NCI-H2171 treated with DMSO at 0.1 percent for 48 hours (cell line): Measurements from ENCODE around the gene CERK.
"Not testable (repeated sequence)": the region's sequence is repeated elsewhere in the genome, so short reads cannot be mapped to it uniquely, and the experiment has no call there.

Experiments used
- DNase-seq: peaks from one replicate; lab custom pipeline; 2025; lab: John Stamatoyannopoulos, UW

Gene CERK

DNA sequence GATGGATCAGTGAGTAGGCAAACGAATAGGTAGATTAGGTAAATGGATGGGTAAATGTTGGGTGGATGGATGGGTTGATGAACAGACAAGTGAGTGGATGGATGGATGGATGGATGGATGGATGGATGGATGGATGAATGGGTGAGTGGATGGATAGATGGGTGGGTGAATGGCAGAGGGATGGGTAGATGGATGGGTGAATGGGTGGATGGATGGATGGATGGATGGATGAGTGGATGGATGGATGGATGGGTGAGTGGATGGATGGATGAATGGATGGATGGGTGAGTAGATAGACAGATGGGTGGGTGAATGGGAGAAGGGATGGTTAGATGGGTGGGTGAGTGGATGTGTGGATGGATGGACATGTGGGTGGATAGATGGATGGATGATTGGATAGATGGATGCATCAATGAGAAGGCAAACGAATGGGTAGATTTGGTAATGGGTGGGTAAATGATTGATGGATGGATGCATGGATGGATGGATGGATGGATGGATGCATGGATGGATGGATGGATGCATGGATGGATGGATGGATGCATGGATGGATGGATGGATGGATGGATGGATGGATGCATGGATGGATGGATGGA, 89.7 kb downstream of the CERK start:
- not testable (repeated sequence) for DNase-seq

DNA sequence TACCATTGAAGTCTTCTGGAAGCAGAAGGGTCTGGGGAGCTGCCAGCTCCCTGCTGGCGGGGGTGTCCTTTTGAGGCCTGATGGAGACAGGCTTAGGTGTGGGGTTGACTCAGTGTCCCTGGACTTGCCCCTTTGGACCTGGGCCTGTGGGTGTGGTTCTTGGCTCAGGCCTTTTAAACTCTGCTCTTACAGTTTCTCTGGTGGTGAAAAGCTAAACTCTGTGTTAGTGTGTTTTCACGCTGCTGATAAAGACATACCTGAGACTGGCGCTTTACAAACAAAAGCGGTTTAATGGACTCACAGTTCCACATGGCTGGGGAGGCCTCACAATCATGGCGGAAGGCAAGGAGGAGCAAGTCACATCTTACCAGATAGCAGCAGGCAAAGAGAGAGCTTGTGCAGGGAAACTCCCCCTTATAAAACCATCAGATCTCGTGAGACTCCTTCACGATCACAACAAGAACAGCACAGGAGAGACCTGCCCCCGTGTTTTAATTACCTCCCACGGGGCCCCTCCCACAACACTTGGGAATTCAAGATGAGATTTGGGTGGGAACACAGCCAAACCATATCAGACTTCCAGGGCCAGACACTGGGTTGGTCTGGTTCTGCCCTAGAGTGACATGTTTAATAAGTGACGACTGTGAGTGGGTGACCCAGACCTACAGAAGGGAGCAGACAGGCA, 91.4 kb downstream of the CERK start:
- DNase-seq = peak; percentile 45

DNA sequence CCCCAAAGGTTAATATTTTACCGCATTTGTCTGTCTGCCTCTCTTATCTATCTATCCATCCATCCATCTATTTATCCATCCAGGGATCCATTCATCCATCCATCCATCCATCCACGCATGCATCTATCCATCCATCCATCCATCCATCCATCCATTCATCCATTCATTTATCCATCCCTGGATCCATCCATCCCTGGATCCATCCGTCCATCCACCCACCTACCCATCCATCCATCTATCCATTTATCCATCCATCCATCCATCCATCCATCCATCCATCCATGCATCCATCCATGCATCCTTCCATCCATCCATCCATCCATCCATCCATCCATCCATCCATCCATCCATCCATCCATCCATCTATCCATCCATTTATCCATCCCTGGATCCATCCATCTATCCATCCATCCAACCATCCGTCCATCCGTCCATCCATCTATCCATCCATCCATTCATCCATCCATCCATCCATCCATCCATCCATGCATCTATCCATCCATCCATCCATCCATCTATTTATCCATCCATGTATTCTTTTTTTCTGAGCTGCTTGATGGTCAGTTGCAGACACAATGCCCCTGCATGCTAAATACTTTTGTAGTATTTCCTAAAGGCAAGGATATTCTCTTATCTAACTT, 95.1 kb downstream of the CERK start:
- DNase-seq = not testable (repeated sequence)

DNA sequence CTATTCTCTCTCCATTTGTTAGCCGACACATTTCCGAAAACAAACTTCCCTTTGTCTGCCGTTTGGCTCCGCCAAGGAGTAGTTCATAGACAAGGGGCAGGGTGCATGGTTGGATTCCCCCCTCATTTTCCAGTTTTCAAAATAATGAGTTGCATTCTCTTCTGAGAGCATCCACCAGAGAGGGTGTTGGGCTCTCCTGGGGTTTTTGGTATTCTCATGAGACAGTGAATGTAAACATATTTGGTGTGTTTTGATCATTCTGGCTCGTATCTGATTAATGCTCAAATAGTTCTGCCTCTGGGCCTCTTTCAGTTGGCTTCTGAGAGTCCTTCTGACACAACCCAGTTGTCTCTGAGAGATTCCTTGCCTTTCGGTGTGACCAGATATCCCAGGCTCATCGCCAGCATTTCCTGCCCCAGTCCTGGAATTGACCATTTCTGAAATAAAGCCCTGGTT, 96.2 kb downstream of the CERK start:
- no peak for DNase-seq

DNA sequence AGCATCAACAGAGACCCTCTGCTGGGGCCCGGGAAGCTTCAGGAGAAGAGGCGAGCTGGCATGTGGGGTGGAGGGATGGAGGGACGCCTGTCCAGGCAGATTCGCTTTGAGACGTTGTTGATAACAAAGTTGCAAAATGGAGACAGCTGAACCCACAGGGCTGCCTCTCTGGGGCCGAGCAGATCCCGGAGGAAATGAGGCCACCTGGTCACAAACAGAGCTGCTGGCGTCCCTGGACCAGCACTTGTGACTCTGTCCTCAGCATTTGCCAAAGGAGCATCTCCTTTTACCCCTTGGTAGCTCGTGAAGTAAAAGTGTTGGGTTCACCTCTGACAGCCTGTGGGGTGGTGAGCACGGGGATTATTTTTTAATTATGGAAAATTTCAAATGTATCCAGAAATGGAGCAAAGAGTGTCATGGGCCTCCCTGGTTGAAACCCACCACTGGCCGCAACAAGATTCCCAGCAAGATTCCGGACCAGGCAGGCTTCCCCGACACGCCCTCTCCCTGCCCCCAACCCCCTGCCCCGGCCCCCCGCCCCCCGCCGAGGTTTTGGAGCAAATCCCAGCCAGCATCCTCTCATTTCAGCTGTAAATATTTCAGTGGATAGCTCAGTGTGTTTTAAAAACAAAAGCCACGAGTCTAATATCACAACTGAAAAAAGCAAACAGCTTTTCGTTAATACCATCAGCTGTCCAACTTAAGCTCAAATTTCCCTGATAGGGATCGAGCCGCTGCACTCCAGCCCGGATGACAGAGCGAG, 97.6 kb downstream of the CERK start:
- DNase-seq = no peak

DNA sequence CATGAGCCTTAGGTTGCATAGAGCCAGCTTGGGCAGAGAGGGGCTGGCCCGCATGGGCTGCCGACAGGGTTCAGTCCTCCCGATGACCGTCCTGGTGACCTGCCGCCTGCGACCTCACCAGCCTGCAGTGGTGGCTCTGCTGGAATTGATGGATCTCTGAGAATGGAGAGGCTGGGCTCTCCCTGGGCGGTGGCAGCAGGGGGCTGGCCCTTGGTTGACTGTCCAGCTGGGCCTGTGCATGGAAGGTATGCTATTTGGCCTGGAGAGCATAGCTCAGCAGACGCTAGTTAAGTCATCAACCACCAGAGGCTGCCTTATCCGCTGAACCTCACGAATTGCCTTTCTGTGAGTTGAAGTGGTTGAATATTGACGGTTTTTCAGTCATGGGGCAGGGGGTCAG, 98.2 kb downstream of the CERK start:
- DNase-seq = no peak

DNA sequence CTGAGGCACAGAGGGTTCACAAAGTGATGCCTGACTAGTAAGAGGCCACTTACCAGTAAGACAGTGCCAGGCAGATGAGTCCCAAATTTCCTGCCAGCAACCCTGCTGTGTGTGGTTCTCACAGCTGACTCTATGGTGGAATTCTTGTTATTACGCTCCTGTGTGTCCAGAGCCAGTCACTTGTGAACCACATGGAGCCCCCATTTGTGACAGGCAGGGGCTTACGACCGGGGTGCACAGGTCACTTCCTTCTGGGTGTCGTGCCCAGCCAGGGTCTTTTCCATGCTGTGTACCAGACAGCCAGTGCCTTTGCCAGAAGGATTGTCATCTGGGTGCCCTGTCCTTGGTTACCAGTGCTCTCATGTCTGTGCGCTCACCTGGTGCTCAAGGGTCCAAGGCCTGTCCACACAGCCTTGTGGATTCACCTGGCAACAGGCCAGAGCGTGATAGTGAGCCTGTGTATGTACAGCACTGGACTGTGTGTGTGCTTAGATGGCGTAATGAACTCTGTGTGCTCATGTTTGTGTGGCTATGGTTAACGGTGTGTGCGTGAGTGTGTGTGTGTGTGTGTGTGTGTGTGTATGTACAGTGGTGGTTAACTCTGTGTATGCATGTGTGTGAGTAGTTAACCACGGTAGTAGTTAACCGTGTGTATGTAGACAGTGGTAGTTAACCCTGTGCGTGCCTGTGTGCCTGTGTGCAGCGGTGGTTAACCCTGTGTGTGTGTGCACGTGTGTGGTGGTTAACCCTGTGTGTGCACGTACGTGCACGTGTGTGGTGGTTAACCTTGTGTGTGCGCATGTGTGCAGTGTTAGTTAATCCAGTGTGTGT, 99.2 kb downstream of the CERK start:
- DNase-seq = no peak

DNA sequence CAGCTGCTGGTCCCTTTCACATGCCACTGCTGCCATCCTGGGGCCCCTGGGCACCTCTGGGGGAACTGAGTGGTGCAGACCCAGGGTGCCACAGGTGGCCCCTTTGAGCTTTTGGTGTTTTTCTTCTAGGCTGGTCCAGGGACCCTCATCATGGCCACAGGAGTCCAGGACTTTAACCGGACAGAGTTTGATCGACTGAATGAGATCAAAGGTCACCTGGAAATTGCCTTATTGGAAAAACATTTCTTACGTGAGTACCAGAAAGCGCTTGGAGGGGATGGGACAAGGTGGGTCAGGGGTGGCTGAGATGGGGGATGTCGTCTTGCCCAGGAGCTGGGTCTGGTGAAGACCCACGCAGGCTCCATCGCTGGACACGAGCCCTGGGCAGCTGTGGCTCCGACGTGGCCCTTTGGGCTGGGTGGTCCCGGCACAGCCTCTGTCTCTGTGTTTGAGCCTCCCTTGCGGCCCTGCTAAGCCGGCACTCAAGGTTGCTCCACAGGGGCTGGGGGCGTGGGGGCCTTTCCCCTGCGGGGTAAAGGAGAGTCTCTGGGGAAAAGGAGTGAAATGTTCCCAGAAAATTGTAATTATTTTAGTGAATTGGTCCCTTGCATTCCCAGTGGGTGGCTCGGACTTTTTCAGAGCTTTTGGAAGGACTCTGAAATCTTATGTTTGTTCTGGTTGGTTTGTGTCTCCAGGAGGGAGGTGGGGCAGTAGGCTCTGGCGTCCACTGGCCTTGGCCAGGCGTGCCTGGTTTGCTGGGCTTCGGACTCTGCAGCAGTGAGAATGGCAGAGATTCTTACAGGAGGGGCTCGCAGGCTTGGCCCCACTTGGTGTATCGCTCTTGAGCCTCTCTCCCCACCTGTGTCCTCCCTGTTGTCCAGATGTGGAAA, 100.1 kb downstream of the CERK start:
- no peak for DNase-seq

DNA sequence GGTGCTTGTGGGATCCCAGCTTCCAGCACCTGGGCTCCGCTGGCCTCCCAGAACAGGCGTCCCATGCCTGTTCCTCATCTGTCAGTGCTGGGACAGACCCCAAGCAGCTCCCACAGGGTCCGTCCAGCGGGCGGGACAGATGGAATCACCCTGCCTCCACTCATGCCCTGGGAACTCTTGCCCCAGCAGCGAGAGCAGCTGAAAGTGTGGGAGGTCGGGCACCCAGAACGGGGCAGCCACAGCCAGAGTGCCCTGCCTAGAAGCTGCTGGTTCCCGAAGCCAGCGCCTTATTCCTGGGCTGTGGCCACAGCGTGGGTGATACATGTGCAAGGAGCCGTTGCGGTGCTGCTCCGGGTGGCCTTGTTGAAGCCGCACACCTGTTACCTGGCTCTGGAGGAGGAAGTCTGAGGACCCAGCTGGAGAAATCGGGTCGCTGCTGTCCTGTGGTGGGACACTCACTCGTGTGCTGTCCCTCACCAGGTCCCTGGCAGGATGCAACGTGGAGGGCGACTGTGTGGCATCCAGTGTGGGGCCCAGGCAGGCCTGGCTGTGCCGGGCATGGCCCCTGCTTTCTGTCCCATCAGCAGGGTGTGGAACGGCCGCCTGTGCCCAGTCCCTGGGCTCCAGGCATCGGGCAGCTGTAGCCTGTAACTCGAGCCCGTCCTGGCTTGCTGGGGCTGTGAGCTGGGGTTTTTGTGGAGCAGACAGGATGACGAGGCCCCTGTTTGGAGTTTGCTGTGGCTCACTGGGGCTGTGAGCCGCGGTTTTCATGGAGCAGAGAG, 101.6 kb downstream of the CERK start:
- DNase-seq = no peak

DNA sequence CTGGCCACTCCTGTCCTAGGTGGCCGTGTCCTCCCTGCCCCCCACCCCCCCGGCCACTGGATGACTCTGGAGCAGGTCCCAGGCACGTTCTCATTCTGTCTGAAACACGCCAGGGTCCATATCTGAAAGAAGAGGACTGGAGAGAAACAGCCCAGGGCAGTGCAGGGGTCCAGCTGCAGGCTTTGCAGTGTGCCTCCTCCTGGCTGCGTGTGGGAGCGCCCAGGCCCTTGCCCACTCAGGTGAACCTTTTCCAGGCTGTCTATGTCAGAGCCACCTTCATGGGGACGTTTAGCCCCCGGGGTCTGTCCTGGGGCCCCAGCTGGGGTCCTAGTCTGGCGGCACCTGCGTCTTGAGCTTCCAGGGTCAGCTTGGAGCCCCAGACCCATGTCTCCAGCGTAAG, 102.3 kb downstream of the CERK start:
- no peak for DNase-seq

DNA sequence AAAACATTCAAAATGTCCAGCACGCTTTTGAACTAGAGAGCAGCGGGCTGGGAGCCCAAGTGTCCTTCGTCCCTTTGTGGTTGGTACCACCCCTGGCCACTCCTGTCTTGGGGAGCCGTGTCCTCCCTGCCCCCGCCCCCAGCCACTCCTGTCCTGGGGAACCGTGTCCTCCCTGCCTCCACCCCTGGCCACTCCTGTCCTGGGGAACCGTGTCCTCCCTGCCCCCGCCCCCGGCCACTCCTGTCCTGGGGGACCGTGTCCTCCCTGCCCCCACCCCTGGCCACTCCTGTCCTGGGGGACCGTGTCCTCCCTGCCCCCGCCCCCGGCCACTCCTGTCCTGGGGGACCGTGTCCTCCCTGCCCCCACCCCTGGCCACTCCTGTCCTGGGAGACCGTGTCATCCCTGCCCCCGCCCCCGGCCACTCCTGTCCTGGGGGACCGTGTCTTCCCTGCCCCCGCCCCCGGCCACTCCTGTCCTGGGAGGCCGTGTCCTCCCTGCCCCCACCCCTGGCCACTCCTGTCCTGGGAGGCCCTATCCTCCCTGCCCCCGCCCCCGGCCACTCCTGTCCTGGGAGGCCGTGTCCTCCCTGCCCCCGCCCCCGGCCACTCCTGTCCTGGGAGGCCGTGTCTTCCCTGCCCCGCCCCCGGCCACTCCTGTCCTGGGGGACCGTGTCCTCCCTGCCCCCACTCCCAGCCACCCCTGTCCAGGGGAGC, 102.9 kb downstream of the CERK start:
- DNase-seq = not testable (repeated sequence)
